Gastrocnemius medialis (tissue), 4 donors: Measurements from ENCODE around the gene SLC49A4.

Source experiments
- POLR2A ChIP-seq, 2 donors: fragments of 450-650 bp; IDR thresholded peaks; one replicate each; pipeline ENCODE4 v1.6.1; 2017; ENCODE audit warnings: antibody characterized with exemption in 2 of 2, mild to moderate bottlenecking in 2 of 2, moderate library complexity in 2 of 2
- TF ChIP-seq, protein P1 (sequence below), 5 experiments: fragments of 450-650 bp in 3 of 5; fragments of 200-600 bp in 2 of 5; sonication (generic) in 2 of 5; IDR thresholded peaks in 4 of 5; conservative IDR thresholded peaks in 1 of 5; 1 replicate in 4 of 5; 2 replicates in 1 of 5; pipeline ENCODE4 v1.5.1; 2016 to 2019; ENCODE audit warnings: antibody characterized with exemption in 5 of 5, mild to moderate bottlenecking in 3 of 5, moderate library complexity in 3 of 5

DNA sequence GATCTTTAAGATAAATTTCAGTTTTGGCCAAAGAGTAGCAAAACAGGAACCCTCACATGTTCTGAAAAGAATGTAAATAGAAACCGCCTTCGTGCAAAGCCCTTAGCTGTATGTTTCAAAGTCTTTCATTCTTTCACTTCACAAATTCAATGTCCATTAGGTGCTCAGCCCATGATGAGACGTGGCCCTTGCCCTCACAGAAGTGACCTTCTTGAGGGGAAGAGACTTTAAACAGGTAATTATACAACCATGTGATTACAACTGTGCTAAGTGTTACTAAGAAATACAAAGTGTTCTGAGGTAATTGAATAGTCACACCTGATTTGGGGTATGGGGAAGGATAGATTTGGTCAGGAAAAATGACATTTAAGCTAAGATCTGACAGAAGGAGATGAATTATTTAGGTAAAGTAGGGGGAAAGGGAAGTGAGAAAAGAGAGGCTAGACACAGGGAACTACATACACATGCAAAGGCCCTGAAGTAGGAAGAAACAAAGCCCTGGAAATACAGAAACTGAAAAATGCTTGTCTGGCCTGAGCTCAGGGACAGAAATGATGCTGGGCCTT is 20.8 kb upstream of the SLC49A4 start:
- TF ChIP-seq, protein P1, sequence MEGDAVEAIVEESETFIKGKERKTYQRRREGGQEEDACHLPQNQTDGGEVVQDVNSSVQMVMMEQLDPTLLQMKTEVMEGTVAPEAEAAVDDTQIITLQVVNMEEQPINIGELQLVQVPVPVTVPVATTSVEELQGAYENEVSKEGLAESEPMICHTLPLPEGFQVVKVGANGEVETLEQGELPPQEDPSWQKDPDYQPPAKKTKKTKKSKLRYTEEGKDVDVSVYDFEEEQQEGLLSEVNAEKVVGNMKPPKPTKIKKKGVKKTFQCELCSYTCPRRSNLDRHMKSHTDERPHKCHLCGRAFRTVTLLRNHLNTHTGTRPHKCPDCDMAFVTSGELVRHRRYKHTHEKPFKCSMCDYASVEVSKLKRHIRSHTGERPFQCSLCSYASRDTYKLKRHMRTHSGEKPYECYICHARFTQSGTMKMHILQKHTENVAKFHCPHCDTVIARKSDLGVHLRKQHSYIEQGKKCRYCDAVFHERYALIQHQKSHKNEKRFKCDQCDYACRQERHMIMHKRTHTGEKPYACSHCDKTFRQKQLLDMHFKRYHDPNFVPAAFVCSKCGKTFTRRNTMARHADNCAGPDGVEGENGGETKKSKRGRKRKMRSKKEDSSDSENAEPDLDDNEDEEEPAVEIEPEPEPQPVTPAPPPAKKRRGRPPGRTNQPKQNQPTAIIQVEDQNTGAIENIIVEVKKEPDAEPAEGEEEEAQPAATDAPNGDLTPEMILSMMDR (IDR thresholded peaks at IDR 0.05 in 4 of 5, conservative IDR thresholded peaks at IDR 0.05 in 1 of 5): no peak
- no peak for TF ChIP-seq POLR2A (IDR thresholded peaks at IDR 0.05)
